Upper lobe of left lung (tissue), 4 donors: ENCODE data around the gene STYXL2.

Source experiments
- CTCF ChIP-seq, 6 experiments: fragments of 450-650 bp in 4 of 6; fragments of 200-600 bp in 2 of 6; sonication (generic) in 2 of 6; IDR thresholded peaks; one replicate each; pipeline ENCODE4 v1.5.1; 2016 to 2019; ENCODE audit warnings: antibody characterized with exemption in 6 of 6
- EP300 ChIP-seq, 4 donors: sonication (generic); formaldehyde crosslinking; IDR thresholded peaks; one replicate each; pipeline ENCODE4 v1.5.1; 2017; ENCODE audit warnings: antibody characterized with exemption in 4 of 4, control low read depth in 2 of 4
- POLR2A ChIP-seq, 4 donors: fragments of 450-650 bp; IDR thresholded peaks; one replicate each; pipeline ENCODE4 v1.5.1; 2016 to 2017; ENCODE audit warnings: antibody characterized with exemption in 4 of 4, mild to moderate bottlenecking in 2 of 4

DNA sequence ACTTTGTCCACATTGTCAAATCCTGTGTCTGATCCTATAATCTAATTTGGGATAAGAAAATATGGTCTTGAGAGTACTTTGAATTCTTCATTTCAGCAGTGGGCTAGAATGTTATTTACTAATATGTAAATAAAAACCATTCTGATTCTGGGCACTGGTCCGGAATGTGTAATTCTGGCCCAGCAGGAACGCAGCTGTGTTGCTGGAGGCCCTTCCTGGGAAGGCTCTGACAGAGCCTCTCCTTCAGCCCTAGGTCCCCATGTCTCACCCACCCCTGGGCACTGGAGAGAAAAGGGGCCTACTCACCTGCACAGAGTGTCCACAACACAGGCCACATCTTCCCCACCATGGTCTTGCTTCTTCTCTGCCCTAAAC lies 3.9 kb upstream of the STYXL2 start:
- no peak for TF ChIP-seq CTCF (IDR thresholded peaks at IDR 0.05)
- no peak for TF ChIP-seq POLR2A (IDR thresholded peaks at IDR 0.05)
- no peak for TF ChIP-seq EP300 (IDR thresholded peaks at IDR 0.05)
